Measurements from ENCODE around the gene FOXL3. TPM values are rescaled to one million over a fixed set of nuclear protein-coding genes. Genes with fewer than 3 reads are reported as not detected.
"Not testable (repeated sequence)": the region's sequence is repeated elsewhere in the genome, so short reads cannot be mapped to it uniquely, and the experiment has no call there.

The FOXL3 gene
- not detected for total RNA-seq
- polyA plus RNA-seq = not detected
- long read RNA-seq, donor 1 = 0 reads
- long read RNA-seq, donor 2 = 0 reads
- long read RNA-seq, donor 3 = 0 reads
- long read RNA-seq, donor 4 = 0 reads
- long read RNA-seq, donor 5 = 0 reads

- H3K9me3 ChIP-seq (ENCODE audit: control insufficient read depth in 4 of 4, insufficient read depth in 3 of 4, low read length in 3 of 4) = no peaks in the 10 kb centered on the region
- peak in 1 of 3 donors; percentile 11 for DNase-seq
- WGBS, 2 donors = 6 to 7% methylated on average over 64 to 79 of the region's 79 CpGs
- no peak within 1 kb of the TSS for H3K27ac ChIP-seq (ENCODE audit: low read depth in 1 of 2, low read length in 1 of 2)
- TF ChIP-seq CTCF (IDR thresholded peaks at IDR 0.05; ENCODE audit: control extremely low read depth, extremely low read depth) = no peak
- peaks cover 5 to 75% (median 45%) of the 10 kb centered on the region in 3 donors for H3K27me3 ChIP-seq (ENCODE audit: control insufficient read depth in 3 of 3, insufficient read depth in 3 of 3, low read length in 2 of 3)
- no peaks in the 10 kb centered on the region for H3K4me1 ChIP-seq (ENCODE audit: control insufficient read depth in 5 of 5, insufficient read depth in 5 of 5, low read length in 5 of 5)
- H3K36me3 ChIP-seq (ENCODE audit: control insufficient read depth in 4 of 4, insufficient read depth in 4 of 4, low read length in 4 of 4) = no peaks in the 10 kb centered on the region
- ATAC-seq (ENCODE audit: insufficient read depth, low FRiP score) = no peak
- no peak within 1 kb of the TSS for H3K4me3 ChIP-seq
- no peak within 1 kb of the TSS for H3K9ac ChIP-seq (ENCODE audit: insufficient read depth in 1 of 2, low read length in 2 of 2)
Measured at GRCh38 chr7:289756-290553, at the start of gene FOXL3. FOXL3 (plus strand) TSS chr7:290170; CDS start chr7:290170, 0 bp downstream.

DNA sequence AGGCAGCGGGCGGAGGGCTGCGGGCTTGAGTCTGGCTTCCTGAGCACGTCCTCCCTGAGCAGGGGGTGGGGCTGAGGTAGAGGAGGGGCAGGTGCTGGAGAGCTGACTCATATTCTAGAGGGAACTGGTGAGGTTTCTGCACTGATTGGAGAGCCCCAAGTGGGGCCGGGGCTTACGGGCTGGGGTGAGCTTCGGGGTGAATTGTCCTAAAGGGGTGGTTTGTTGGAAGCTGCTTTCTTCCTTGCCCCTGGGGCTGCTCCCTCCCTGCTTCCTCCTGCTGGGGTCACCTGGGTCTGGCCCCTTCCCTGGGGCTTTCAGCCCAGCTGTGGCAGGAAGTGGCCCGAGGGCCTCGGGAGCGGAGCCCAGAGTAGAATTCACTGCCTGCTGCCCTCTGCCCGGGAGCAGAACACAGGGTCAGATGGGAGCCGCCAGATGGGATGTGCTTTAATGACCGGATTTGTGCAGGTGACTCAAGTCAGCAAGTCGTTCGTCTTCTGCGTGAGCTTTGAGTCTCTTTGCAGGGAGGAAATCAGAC is 49.0 kb upstream of the FOXL3 start:
- no peak for TF ChIP-seq CTCF (IDR thresholded peaks at IDR 0.05; ENCODE audit: control extremely low read depth, extremely low read depth)
- H3K4me3 ChIP-seq = no peak overlapping the region
- peaks cover 0 to 10% (median 4%) of the 10 kb centered on the region in 4 donors for H3K36me3 ChIP-seq (ENCODE audit: control insufficient read depth in 4 of 4, insufficient read depth in 4 of 4, low read length in 4 of 4)
- WGBS, 2 donors = 33 to 52% methylated on average over 16 of the region's 16 CpGs
- no peaks in the 10 kb centered on the region for H3K9me3 ChIP-seq (ENCODE audit: control insufficient read depth in 4 of 4, insufficient read depth in 3 of 4, low read length in 3 of 4)
- no peak overlapping the region for H3K27ac ChIP-seq (ENCODE audit: low read depth in 1 of 2, low read length in 1 of 2)
- H3K27me3 ChIP-seq (ENCODE audit: control insufficient read depth in 3 of 3, insufficient read depth in 3 of 3, low read length in 2 of 3) = no peaks in the 10 kb centered on the region
- DNase-seq (no peak), ATAC-seq (ENCODE audit: insufficient read depth, low FRiP score) (no peak)
- H3K9ac ChIP-seq (ENCODE audit: insufficient read depth in 1 of 2, low read length in 2 of 2) = no peak overlapping the region
- H3K4me1 ChIP-seq (ENCODE audit: control insufficient read depth in 5 of 5, insufficient read depth in 5 of 5, low read length in 5 of 5) = peaks cover 0 to 5% (median 0%) of the 10 kb centered on the region in 5 donors

DNA sequence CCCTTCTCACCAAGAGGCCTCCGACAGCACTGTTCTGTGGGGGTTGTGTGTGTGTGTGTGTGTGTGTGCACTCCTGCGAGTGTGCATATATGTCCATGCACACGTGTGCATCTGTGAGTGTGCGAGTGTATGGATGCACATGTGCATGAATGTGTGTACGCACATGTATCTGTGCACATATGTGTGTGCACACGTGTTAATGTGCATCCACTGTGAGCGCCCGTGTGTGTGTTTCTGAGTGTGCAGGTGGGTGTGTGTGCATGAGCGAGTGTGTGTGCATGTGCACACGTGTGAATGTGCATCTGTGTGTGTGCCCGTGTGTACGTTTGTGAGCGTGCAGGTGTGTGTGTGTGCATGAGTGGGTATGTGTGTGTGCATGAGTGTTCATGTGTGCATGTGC is 48.5 kb upstream of the FOXL3 start:
- TF ChIP-seq CTCF (IDR thresholded peaks at IDR 0.05; ENCODE audit: control extremely low read depth, extremely low read depth) = no peak
- no peak overlapping the region for H3K9ac ChIP-seq (ENCODE audit: insufficient read depth in 1 of 2, low read length in 2 of 2)
- H3K4me1 ChIP-seq (ENCODE audit: control insufficient read depth in 5 of 5, insufficient read depth in 5 of 5, low read length in 5 of 5) = no peaks in the 10 kb centered on the region
- ATAC-seq (ENCODE audit: insufficient read depth, low FRiP score) (no peak), DNase-seq (no peak)
- H3K9me3 ChIP-seq (ENCODE audit: control insufficient read depth in 4 of 4, insufficient read depth in 3 of 4, low read length in 3 of 4) = no peaks in the 10 kb centered on the region
- peaks cover 0 to 12% (median 4%) of the 10 kb centered on the region in 4 donors for H3K36me3 ChIP-seq (ENCODE audit: control insufficient read depth in 4 of 4, insufficient read depth in 4 of 4, low read length in 4 of 4)
- H3K4me3 ChIP-seq = no peak overlapping the region
- no peak overlapping the region for H3K27ac ChIP-seq (ENCODE audit: low read depth in 1 of 2, low read length in 1 of 2)
- WGBS, 2 donors = 97 to 98% methylated on average over 13 of the region's 13 CpGs
- no peaks in the 10 kb centered on the region for H3K27me3 ChIP-seq (ENCODE audit: control insufficient read depth in 3 of 3, insufficient read depth in 3 of 3, low read length in 2 of 3)

DNA sequence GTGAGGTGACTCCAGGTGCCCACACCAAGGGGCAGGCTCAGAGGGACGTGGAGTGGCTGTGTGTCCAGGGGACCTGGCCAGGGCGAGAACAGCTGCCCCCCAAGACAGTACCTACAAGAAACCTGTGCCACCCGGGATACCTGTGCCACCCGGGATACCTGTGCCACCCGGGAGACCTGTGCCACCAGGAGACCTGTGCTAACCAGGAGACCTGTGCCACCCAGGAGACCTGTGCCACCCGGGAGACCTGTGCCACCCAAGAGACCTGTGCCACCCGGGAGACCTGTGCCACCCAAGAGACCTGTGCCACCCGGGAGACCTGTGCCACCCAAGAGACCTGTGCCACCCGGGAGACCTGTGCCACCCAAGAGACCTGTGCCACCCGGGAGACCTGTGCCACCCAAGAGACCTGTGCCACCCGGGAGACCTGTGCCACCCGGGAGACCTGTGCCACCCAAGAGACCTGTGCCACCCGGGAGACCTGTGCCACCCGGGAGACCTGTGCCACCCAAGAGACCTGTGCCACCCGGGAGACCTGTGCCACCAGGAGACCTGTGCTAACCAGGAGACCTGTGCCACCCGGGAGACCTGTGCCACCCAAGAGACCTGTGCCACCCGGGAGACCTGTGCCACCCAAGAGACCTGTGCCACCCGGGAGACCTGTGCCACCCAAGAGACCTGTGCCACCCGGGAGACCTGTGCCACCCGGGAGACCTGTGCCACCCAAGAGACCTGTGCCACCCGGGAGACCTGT is 47.0 kb upstream of the FOXL3 start:
- not testable (repeated sequence) for H3K4me1 ChIP-seq (ENCODE audit: control insufficient read depth in 5 of 5, insufficient read depth in 5 of 5, low read length in 5 of 5); H3K9me3 ChIP-seq (ENCODE audit: control insufficient read depth in 4 of 4, insufficient read depth in 3 of 4, low read length in 3 of 4); H3K27ac ChIP-seq (ENCODE audit: low read depth in 1 of 2, low read length in 1 of 2); DNase-seq; H3K9ac ChIP-seq (ENCODE audit: insufficient read depth in 1 of 2, low read length in 2 of 2); H3K27me3 ChIP-seq (ENCODE audit: control insufficient read depth in 3 of 3, insufficient read depth in 3 of 3, low read length in 2 of 3); ATAC-seq (ENCODE audit: insufficient read depth, low FRiP score); H3K4me3 ChIP-seq
- peaks cover 0 to 18% (median 2%) of the 10 kb centered on the region in 4 donors for H3K36me3 ChIP-seq (ENCODE audit: control insufficient read depth in 4 of 4, insufficient read depth in 4 of 4, low read length in 4 of 4)
- 89 to 98% methylated on average over 8 to 11 of the region's 21 CpGs for WGBS, 2 donors

GRCh38 chr7:243580-243978 is 46.4 kb upstream of the FOXL3 start:
- H3K4me1 ChIP-seq (ENCODE audit: control insufficient read depth in 5 of 5, insufficient read depth in 5 of 5, low read length in 5 of 5); DNase-seq; H3K9me3 ChIP-seq (ENCODE audit: control insufficient read depth in 4 of 4, insufficient read depth in 3 of 4, low read length in 3 of 4); ATAC-seq (ENCODE audit: insufficient read depth, low FRiP score); H3K27ac ChIP-seq (ENCODE audit: low read depth in 1 of 2, low read length in 1 of 2); H3K4me3 ChIP-seq; H3K9ac ChIP-seq (ENCODE audit: insufficient read depth in 1 of 2, low read length in 2 of 2); H3K27me3 ChIP-seq (ENCODE audit: control insufficient read depth in 3 of 3, insufficient read depth in 3 of 3, low read length in 2 of 3): not testable (repeated sequence)
- WGBS, 2 donors = 95 to 98% methylated on average over 5 to 6 of the region's 10 CpGs
- peaks cover 0 to 23% (median 2%) of the 10 kb centered on the region in 4 donors for H3K36me3 ChIP-seq (ENCODE audit: control insufficient read depth in 4 of 4, insufficient read depth in 4 of 4, low read length in 4 of 4)
